Sigmoid colon (tissue), 4 donors: Measurements from ENCODE around the gene ANXA2R.

Experiments
- POLR2AphosphoS5 ChIP-seq, 4 donors: sonication (generic); formaldehyde crosslinking; IDR thresholded peaks; one replicate each; pipeline ENCODE4 v1.6.1; 2017; ENCODE audit warnings: antibody characterized with exemption in 4 of 4
- TF ChIP-seq, protein P1 (sequence below), 4 experiments: fragments of 450-650 bp in 3 of 4; fragments of 200-600 bp in 1 of 4; IDR thresholded peaks; one replicate each; pipeline ENCODE4 v1.5.1; 2016 to 2019; ENCODE audit warnings: antibody characterized with exemption in 4 of 4, mild to moderate bottlenecking in 3 of 4, moderate library complexity in 2 of 4

DNA sequence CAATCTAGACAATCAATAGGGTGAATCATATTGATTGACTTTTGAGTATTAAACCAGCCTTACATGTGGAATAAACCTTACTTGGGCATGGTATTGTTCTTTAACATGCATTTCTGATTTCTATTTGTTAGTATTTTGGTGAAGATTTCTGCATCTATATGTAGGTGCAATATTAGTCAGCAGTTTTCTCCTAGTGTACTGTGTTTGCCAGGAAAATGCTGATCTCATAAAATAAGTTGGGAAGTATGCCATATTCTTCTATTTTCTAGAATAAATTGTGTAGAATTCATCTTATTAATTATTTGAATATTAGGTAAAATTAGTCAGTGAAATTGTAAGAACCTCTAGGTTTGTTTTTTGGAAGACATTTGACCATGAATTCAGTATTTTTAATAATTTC is 38.4 kb downstream of the ANXA2R start:
- TF ChIP-seq POLR2AphosphoS5 (IDR thresholded peaks at IDR 0.05), result no peak
- TF ChIP-seq, protein P1, sequence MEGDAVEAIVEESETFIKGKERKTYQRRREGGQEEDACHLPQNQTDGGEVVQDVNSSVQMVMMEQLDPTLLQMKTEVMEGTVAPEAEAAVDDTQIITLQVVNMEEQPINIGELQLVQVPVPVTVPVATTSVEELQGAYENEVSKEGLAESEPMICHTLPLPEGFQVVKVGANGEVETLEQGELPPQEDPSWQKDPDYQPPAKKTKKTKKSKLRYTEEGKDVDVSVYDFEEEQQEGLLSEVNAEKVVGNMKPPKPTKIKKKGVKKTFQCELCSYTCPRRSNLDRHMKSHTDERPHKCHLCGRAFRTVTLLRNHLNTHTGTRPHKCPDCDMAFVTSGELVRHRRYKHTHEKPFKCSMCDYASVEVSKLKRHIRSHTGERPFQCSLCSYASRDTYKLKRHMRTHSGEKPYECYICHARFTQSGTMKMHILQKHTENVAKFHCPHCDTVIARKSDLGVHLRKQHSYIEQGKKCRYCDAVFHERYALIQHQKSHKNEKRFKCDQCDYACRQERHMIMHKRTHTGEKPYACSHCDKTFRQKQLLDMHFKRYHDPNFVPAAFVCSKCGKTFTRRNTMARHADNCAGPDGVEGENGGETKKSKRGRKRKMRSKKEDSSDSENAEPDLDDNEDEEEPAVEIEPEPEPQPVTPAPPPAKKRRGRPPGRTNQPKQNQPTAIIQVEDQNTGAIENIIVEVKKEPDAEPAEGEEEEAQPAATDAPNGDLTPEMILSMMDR (IDR thresholded peaks at IDR 0.05), result no peak
